ENCODE data around the gene ATP8A1. TPM values are rescaled to one million over a fixed set of nuclear protein-coding genes. Genes with fewer than 3 reads are reported as not detected.
"Not testable (repeated sequence)": the region's sequence is repeated elsewhere in the genome, so short reads cannot be mapped to it uniquely, and the experiment has no call there.

ATP8A1 gene
- total RNA-seq, 1 donor from 2014 or later = 5.1 TPM

DNA sequence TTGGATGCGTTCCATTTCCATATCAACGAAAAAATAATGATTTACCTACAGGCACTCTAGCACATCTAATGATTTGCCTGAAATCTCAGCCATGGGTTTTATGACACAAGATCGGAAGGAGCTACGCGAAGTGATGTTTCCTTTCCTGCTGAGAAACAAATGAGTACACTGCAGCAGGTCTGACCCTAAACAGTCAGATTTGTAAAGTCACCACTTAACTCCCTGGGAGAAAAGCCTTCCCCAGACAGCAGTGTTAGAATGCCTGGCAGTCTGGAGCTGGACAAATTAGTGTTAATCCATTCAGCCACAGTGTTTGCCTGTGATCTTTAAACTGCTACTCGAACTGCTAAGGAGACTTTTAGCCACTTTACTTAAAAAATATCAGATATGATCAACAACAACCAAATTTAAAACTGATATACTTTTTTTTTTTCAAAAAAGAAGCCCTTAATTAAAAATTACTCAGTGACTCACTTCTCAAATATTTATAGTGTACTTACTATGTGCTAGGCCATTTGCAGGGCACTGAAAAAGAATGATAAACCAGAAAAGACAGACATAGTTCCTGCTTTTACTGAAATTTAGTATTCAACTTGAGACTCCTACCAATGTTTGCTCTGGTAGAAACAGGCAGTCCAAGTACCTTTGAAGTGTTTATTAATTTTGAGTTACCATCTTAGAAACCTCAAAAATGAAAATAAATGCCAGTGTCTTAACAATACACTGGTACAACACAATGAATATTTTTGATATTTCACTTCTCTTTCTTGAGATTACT is 155.1 kb downstream of the ATP8A1 start:
- no peak for DNase-seq (ENCODE audit: low spot score)

- DNase-seq (ENCODE audit: low spot score) = no peak
Observed at GRCh38 chr4:42498040-42498439, 158.9 kb downstream of the ATP8A1 start.

GRCh38 chr4:42497142-42497910 is 159.6 kb downstream of the ATP8A1 start:
- DNase-seq (ENCODE audit: low spot score) = no peak

GRCh38 chr4:42492962-42493361 is 163.9 kb downstream of the ATP8A1 start:
- DNase-seq (ENCODE audit: low spot score) = no peak

GRCh38 chr4:42490015-42490414 is 166.9 kb downstream of the ATP8A1 start:
- DNase-seq (ENCODE audit: low spot score) = no peak

DNA sequence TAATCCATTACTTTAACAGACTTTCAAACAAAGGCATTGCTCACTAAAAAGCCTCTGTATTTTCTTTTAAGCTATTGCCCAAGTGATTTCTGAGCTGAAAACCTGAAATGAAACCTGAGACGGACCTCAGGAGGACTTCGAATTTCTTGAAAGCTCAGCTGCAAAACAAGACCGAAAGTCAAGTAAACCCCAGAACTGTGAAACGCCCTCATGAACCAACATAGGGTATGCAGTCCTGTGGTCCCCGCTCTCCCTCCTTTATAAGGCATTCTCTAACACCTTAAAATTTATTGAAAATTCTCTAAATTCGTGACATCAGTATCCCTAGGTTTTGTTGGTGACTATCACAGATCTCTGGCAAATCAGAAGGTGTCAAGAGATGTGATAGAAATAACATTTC is 167.8 kb downstream of the ATP8A1 start:
- no peak for DNase-seq (ENCODE audit: low spot score)

GRCh38 chr4:42488554-42488953 is 168.4 kb downstream of the ATP8A1 start:
- no peak for DNase-seq (ENCODE audit: low spot score)

DNA sequence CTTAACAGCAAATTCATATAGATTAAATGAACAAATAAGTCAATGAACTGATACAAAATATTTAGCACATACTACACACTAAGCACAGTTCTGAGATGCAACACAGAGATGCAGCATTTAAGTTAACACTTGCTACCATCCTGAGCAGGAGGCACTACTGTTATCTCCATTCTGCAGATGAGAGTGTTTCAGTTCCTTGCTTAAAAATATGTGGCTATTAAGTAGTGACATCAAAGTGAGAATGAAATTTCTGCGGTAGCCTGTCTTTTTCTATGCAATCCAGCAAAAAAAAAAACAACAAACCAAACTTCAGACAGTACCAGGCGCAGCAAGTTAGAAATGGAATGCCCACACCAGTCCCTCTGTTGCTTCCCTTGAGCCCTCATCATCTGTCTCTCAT is 168.8 kb downstream of the ATP8A1 start:
- DNase-seq (ENCODE audit: low spot score) = no peak

GRCh38 chr4:42487230-42487629 is 169.7 kb downstream of the ATP8A1 start:
- no peak for DNase-seq (ENCODE audit: low spot score)

DNA sequence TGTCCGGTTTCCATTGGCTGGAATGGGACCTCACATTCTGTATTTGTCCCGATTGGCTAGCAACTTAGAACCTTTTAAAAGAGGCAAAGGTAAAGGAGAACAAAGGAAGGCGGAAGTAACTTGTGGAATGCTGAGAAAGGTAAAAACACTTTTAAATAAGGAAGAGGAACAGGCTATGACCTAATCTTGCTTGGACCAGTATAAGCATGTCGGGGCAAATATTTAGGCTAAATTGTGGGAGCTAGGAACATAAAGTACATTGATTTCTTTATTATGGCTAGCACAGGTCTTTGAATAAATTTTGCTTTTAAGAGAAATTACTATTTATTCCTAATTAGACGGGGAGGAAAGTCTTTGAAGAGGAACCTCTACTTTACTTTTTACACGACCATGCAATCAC is 170.7 kb downstream of the ATP8A1 start:
- not testable (repeated sequence) for DNase-seq (ENCODE audit: low spot score)

DNA sequence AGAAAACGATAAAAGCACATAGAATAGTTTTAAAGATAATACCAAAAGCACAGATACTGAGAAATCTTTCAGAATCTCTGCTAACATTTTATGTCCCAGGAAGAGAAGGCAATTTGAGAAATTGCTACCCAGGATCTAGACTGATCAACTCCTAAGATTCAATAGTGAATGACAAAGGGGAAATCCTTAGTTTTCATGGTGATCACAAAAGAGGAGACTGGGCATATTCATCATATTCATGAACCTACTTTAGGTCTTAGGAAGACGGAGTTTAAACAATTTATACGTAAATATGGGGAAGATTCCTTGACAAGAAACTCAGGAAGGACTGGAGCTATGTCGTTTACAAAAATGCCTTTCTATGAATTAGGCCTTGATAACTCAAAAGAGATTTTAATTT is 172.3 kb downstream of the ATP8A1 start:
- DNase-seq (ENCODE audit: low spot score) = no peak

DNA sequence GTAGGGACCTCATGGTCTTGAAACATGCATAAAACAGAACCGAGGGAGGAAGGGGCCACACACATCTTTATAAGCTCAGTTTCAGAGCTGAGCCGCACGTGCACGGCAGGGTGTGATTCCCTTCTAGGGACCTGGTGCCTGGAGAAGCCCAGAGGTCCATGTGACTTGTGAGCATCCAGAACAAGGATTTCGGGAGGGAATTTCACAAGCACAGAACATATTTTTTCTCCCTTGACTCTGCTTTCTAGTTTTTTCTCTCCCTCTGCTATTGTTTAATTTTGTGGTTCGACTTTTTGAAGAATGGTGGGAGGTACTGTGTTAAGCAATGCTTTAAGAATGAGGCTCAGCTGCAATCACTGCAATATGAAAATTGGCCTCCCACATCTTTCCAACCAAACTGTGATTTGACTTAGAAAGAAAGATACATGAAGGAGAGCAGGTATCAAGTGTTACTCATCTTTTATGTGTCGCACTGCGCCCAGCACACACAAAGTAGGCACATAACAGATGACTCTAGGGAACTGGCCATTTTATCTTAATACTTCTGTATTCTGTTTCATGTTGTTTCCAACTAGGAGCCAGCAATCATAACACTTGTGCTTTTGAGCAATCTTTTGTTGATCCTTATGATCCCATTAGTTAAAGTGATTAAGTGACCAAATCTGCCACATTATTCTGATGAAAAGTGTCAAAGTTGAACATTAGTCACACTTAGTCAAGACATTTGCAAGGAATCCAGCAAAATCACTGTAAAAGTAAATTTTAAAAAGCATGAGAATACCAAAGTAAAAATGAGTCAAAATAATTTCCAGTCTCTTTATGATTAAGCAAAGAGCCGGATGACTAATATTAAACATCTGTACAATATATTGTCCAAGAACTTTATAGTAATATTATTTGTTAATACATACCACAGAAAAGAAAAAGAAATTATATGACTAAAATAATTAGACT is 173.2 kb downstream of the ATP8A1 start:
- DNase-seq (ENCODE audit: low spot score) = no peak

DNA sequence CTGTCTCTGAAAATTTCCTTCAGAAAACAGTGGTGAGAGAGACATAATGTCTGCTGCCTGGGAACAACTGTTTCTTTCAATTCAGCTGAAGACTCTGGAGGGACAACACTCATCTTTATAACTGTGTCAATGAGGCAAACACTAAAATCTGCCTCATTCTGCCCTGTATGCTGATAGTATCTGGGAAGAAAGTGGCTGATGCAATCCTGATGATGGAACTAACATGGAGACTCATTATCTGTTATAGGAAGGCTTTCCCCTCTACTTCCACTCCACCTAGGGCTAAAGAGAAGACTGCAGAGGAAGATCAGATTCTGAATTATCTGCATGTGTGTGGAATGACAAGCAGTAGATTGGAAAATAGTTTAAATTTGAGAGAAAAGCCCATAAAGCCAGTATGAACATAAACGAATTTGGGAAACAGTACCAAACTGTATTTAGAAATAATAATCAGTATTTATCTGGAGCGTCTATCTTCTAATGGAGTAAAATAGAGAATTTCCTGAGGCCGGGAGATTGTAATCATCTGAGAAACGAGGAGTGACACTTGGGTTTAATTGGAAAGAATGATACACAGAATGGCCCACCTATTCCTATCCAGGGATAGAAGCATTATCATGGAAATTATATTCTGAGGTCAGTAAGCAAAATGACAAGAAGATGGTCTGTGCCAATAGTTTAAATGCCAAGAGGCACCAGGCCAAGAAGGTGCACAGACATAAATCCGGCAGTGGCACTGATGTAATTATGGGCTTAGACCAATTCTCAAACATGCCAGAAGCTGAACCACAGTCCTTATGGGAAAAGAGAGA is 174.2 kb downstream of the ATP8A1 start:
- DNase-seq (ENCODE audit: low spot score) = no peak

DNA sequence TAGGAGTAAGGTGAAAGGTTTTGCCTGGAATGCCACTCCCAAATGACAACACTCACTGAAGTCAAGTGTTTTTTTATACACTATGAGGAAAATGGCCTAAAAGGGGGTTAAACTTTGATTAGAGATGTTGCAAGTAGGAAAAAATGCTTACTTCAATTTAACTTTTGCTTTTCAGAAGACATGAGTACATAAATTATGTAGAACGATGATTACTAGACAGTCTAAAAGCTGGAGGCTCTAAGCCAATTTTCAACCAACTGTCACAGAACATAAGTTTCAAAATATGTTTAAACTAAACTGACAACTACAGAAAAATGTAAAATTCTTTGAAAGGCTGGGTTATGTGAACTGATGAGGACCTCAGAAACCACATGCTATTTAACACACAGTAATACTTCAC is 176.2 kb downstream of the ATP8A1 start:
- DNase-seq (ENCODE audit: low spot score) = no peak

DNA sequence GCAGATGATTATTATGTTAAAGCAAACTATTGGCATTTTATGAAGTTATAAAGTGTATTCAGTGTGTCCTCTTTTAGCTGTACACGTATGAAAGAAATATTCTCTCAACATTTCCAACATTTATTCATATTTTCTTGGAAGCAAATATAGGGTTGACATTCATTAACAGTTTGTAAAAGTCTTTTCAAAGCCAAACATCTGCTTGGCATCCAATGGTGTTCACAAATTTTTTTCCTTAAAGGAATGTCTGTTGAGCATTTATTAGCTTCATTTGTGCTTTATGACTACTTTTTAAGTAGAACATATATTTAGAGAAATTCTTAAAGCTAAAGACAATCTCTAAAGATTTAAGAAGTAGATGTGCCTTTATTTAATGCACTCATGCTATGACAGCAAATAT is 176.6 kb downstream of the ATP8A1 start:
- DNase-seq (ENCODE audit: low spot score) = no peak

- no peak for DNase-seq (ENCODE audit: low spot score)
Observed at GRCh38 chr4:42478946-42479345, 178.0 kb downstream of the ATP8A1 start.

DNA sequence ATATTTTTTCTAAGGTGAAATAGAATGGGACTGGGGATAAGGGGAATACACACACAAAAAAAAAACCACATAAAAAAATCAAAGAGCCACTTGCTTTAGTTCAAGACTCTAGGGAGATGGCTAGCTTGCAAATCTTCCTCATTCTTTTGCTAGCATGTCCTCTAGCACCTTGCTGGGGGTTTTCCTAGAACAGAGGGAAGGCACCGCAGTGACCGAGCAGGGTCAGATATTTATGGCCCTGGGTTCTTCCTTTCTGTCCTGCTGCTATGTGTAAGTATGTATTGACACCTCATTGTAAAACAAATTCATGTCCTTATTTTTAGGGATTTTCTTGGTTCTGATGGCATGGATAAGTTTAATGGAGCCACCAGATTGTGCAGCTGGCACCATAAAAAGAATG is 178.4 kb downstream of the ATP8A1 start:
- no peak for DNase-seq (ENCODE audit: low spot score)

GRCh38 chr4:42474406-42474805 is 182.5 kb downstream of the ATP8A1 start:
- DNase-seq (ENCODE audit: low spot score) = no peak

DNA sequence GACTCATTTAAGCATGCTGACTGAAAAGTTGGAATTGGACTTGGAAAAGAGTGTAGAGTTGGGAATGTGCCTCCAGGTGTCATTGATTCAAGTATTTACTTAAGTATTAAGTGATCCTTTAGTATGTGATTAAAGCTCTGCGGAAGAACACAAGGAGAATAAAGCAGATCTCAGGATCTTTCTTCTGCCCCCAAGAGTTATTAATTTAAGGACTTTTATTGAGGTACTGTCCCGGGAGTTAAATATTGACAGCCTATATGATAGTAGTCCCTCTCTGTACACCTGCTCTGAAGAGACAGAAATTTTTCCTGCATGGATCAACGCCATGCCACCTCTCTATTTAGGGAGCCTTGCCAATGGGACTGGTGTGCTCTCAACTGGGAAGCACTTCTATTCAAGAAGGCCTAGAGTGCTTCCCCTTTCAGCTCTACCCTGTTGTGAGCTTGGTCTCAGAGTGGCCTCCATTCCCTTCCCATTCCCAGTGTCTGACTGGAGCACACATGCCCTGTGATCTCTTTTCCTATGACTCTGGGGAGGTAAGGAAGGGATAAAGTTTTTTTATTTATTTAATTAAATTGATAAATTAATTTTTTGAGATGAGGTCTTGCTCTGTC is 183.7 kb downstream of the ATP8A1 start:
- DNase-seq (ENCODE audit: low spot score) = no peak

DNA sequence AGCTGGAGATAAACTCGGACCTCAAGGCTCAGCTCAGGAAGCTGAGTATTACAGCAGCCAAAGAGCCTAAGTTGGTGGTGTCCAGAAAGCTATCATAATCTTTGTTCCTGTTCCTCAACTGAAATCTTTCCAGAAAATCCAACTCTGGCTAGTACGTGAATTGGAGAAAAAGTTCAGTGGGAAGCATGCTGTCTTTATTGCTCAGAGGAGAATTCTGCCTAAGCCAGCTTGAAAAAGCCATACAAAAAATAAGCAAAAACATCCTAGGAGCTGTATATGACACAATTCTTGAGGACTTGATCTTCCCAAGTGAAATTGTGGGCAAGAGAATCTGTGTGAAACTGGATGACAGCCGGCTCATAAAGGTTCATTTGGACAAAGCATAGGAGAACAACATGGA is 185.0 kb downstream of the ATP8A1 start:
- DNase-seq (ENCODE audit: low spot score) = no peak

- no peak for DNase-seq (ENCODE audit: low spot score)
Observed at GRCh38 chr4:42470023-42470422, 186.9 kb downstream of the ATP8A1 start.

Data from mucosa of gallbladder (tissue), 1 donor.